Measurements from ENCODE around the gene NRXN3. TPM values are rescaled to one million over a fixed set of nuclear protein-coding genes. Genes with fewer than 3 reads are reported as not detected.

The NRXN3 gene
- total RNA-seq, 2 experiments from 2014 or later, result not detected

DNA sequence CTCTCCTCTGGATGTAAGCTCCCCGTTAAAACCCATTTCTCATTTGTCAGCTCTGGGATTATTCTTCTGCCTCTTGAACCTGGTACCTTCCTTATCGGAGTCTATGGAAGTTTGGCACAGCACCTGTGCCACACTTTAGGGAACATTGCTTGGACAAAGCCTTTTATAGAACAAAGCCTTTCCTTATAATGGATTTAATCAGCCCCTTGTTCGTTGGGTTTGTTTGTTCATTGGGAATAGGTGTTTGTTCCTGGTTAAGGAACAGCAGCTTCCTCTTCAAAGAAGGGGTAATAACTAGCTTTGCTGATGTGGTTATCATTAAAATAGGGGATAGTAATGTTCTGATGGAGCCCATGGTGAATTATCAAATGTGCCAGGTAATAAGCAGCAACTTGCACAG is 70.4 kb downstream of the NRXN3 start:
- Mint-ChIP-seq H3K9me3 (ENCODE audit: low read depth) (no peaks in the 10 kb centered on the region), H3K27me3 (no peaks in the 10 kb centered on the region), H3K27ac (no peak overlapping the region), H3K4me3 (no peak overlapping the region), H3K4me1 (no peaks in the 10 kb centered on the region), H3K36me3 (no peaks in the 10 kb centered on the region)
- CTCF ChIA-PET, result no interaction called here
- no peak for ATAC-seq
- no peak for DNase-seq

DNA sequence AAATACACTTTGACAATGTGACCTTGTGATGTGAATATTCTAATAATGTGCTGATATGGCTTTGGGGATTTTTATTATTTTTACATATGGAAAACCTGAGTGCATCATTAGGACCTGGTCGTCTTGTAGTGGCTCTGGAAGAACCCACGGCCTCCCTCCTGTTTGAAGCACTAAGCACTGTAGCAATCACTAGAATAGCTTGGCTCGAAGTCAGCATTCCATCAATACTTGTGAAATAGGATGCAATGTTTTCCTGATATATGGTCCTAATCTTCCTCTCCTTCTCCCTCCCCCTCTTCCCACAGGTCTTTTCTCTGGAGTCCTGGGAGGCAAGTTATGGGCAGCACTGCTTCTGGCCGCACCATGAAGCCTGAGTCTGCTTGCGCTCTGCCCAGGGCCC is 71.9 kb downstream of the NRXN3 start:
- H3K27ac Mint-ChIP-seq, result no peak overlapping the region
- CTCF ChIA-PET, result no interaction called here

DNA sequence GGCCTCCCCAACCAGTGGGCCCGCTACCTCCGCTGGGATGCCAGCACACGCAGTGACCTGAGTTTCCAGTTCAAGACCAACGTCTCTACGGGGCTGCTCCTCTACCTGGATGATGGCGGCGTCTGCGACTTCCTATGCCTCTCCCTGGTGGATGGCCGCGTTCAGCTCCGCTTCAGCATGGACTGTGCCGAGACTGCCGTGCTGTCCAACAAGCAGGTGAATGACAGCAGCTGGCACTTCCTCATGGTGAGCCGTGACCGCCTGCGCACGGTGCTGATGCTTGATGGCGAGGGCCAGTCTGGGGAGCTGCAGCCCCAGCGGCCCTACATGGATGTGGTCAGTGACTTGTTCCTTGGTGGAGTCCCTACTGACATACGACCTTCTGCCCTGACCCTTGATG is 73.0 kb downstream of the NRXN3 start:
- no peaks in the 10 kb centered on the region for H3K36me3 Mint-ChIP-seq

More for the DNA sequence above, 71.9 kb downstream of the NRXN3 start:
- H3K36me3 Mint-ChIP-seq, result no peaks in the 10 kb centered on the region
- H3K4me3 Mint-ChIP-seq, result no peak overlapping the region
- DNase-seq (no peak), ATAC-seq (no peak)
- H3K27me3 Mint-ChIP-seq, result no peaks in the 10 kb centered on the region
- no peaks in the 10 kb centered on the region for H3K4me1 Mint-ChIP-seq
- H3K9me3 Mint-ChIP-seq (ENCODE audit: low read depth), result no peaks in the 10 kb centered on the region

GRCh38 chr14:78245238-78245637 is 75.1 kb downstream of the NRXN3 start:
- ATAC-seq, result no peak

More for the DNA sequence above, 73.0 kb downstream of the NRXN3 start:
- CTCF ChIA-PET, result no interaction called here
- Mint-ChIP-seq H3K4me3 (no peak overlapping the region), H3K27ac (no peak overlapping the region), H3K27me3 (no peaks in the 10 kb centered on the region), H3K4me1 (no peaks in the 10 kb centered on the region), H3K9me3 (ENCODE audit: low read depth) (no peaks in the 10 kb centered on the region)
- no peak for DNase-seq
- no peak for ATAC-seq

GRCh38 chr14:78248501-78249090 is 78.4 kb downstream of the NRXN3 start:
- no peak for ATAC-seq
- H3K27ac Mint-ChIP-seq, result no peak overlapping the region
- CTCF ChIA-PET, result no interaction called here

More at GRCh38 chr14:78245238-78245637, 75.1 kb downstream of the NRXN3 start:
- H3K4me1 Mint-ChIP-seq, result no peaks in the 10 kb centered on the region
- no peak for DNase-seq
- H3K27ac Mint-ChIP-seq, result no peak overlapping the region
- CTCF ChIA-PET, result no interaction called here
- no peaks in the 10 kb centered on the region for H3K9me3 Mint-ChIP-seq (ENCODE audit: low read depth)
- H3K4me3 Mint-ChIP-seq, result no peak overlapping the region
- H3K36me3 Mint-ChIP-seq, result no peaks in the 10 kb centered on the region
- no peaks in the 10 kb centered on the region for H3K27me3 Mint-ChIP-seq

GRCh38 chr14:78251308-78251707 is 81.1 kb downstream of the NRXN3 start:
- no peak for DNase-seq
- H3K9me3 Mint-ChIP-seq (ENCODE audit: low read depth), result no peaks in the 10 kb centered on the region
- peaks cover 5% of the 10 kb centered on the region for H3K4me1 Mint-ChIP-seq
- H3K36me3 Mint-ChIP-seq, result no peaks in the 10 kb centered on the region
- H3K27ac Mint-ChIP-seq, result no peak overlapping the region
- no peaks in the 10 kb centered on the region for H3K27me3 Mint-ChIP-seq
- no peak for ATAC-seq
- H3K4me3 Mint-ChIP-seq, result no peak overlapping the region
- CTCF ChIA-PET, result no interaction called here

More at GRCh38 chr14:78248501-78249090, 78.4 kb downstream of the NRXN3 start:
- Mint-ChIP-seq H3K36me3 (no peaks in the 10 kb centered on the region), H3K4me3 (no peak overlapping the region), H3K4me1 (no peaks in the 10 kb centered on the region), H3K9me3 (ENCODE audit: low read depth) (no peaks in the 10 kb centered on the region), H3K27me3 (no peaks in the 10 kb centered on the region)
- no peak for DNase-seq

DNA sequence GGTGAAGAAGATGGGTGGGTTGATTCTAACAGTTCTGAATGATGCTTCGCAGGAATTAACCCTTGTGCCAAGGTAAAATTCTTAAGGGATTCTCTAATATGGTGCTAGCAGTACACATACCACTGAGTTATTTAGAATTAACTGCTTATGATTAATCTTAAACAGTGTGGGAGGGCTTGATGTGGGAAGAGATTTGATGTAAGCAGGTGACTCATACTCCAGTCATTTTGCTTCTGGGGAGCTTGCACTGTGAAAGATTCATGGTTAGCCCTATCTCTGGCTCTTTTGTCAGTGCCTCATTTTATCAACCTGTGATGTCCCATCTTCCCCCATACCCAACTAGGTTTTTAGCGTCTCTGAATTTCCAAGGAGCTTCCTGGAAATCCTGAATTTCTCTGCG is 83.8 kb downstream of the NRXN3 start:
- Mint-ChIP-seq H3K4me1 (peaks cover 5% of the 10 kb centered on the region), H3K36me3 (no peaks in the 10 kb centered on the region), H3K9me3 (ENCODE audit: low read depth) (no peaks in the 10 kb centered on the region), H3K4me3 (no peak overlapping the region), H3K27me3 (no peaks in the 10 kb centered on the region), H3K27ac (no peak overlapping the region)
- ATAC-seq (no peak), DNase-seq (no peak)
- CTCF ChIA-PET, result no interaction called here

GRCh38 chr14:78254911-78255461 is 84.8 kb downstream of the NRXN3 start:
- Mint-ChIP-seq H3K36me3 (no peaks in the 10 kb centered on the region), H3K4me3 (no peak overlapping the region), H3K4me1 (peaks cover 5% of the 10 kb centered on the region), H3K27ac (no peak overlapping the region), H3K27me3 (no peaks in the 10 kb centered on the region), H3K9me3 (ENCODE audit: low read depth) (no peaks in the 10 kb centered on the region)
- DNase-seq (peak; percentile 41), ATAC-seq (no peak)
- CTCF ChIA-PET, result no interaction called here

DNA sequence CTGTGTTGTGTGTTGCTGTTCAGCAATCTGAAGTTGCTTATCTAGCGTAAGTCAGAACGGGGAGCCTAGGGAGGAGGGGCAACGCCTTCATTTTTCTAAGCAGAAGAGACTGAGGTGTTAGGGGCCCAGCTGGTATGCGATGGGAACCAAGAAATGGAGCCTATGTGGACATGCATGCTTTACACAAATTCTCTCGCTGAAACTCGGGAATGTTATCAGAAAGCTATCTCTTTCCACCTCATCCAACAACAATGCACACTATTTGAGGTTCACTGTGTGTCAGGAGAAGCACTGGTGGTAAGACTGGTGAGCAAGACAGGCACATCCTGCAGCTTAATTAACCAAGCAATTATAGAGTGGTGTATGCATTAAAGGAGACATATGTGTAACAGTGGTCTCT is 89.7 kb downstream of the NRXN3 start:
- DNase-seq (no peak), ATAC-seq (no peak)
- H3K4me1 Mint-ChIP-seq, result peaks cover 5% of the 10 kb centered on the region
- H3K27ac Mint-ChIP-seq, result no peak overlapping the region
- no peak overlapping the region for H3K4me3 Mint-ChIP-seq
- H3K27me3 Mint-ChIP-seq, result no peaks in the 10 kb centered on the region
- no peaks in the 10 kb centered on the region for H3K9me3 Mint-ChIP-seq (ENCODE audit: low read depth)
- CTCF ChIA-PET, result no interaction called here
- H3K36me3 Mint-ChIP-seq, result no peaks in the 10 kb centered on the region

DNA sequence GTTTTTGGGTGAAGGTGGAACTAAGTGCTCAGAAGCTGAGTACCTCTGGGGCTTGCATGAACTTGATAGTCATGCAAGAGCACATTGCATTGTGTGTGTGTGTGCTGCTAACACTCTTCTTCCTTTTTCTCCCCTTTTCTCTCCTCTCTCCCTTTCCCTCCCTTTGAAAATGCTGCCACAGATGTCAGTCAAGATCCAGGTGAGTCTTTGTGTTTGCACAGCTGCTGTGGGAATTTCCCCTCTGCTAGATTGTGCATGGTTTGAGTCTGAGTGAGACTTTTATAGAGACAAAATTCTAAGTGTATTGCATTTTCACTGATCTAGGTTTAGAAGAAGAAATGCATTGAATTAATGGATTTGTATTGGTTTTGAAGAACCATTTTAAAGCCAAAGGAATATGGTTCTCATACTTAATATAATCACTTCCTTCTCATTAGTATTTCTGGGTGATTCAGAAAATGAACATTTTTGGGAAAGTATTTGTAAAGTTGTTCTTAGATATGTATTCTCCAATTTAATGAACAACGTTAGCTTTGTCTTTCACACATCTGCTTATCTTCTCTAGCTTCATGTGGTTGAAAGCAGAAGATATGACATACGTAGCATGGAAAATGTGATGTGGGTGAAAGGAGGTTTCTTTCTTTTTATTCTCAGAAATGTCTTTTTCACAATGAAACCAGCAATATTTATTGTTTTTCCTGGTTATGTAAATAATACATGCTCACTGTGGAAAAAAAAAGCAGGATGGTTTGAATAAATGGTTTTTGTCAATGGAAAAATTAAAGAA is 108.5 kb downstream of the NRXN3 start:
- H3K27me3 Mint-ChIP-seq, result no peaks in the 10 kb centered on the region
- H3K9me3 Mint-ChIP-seq (ENCODE audit: low read depth), result peaks cover 3% of the 10 kb centered on the region
- DNase-seq, result no peak
- H3K27ac Mint-ChIP-seq, result no peak overlapping the region
- no peaks in the 10 kb centered on the region for H3K4me1 Mint-ChIP-seq
- CTCF ChIA-PET, result no interaction called here
- H3K4me3 Mint-ChIP-seq, result no peak overlapping the region
- H3K36me3 Mint-ChIP-seq, result no peaks in the 10 kb centered on the region
- ATAC-seq, result no peak

- DNase-seq, result no peak
- H3K9me3 Mint-ChIP-seq (ENCODE audit: low read depth), result peaks cover 3% of the 10 kb centered on the region
- no peaks in the 10 kb centered on the region for H3K4me1 Mint-ChIP-seq
- no peaks in the 10 kb centered on the region for H3K27me3 Mint-ChIP-seq
- H3K4me3 Mint-ChIP-seq, result no peak overlapping the region
- CTCF ChIA-PET, result no interaction called here
- no peak overlapping the region for H3K27ac Mint-ChIP-seq
- ATAC-seq, result no peak
- H3K36me3 Mint-ChIP-seq, result no peaks in the 10 kb centered on the region
Observed at GRCh38 chr14:78282437-78282836, 112.3 kb downstream of the NRXN3 start.

DNA sequence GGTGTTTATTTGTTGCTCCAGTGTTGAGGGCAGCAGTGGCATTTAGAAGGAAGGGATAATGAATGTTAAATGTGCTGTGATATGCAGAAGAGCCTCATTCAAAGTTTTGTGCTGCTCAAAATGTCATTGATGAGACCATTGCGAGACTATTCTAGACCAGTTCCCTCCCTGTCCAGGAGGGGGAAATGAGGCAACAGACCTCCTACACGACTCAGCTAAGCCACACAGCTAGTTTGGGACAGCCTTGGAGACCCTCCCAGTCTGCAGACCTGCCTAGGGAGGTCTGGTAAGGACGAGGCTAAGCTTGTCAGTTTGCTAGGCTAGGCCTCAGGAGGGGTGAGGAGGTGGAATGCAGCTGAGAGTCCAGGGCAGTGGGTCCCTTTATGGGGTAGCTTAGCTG is 116.0 kb downstream of the NRXN3 start:
- DNase-seq (no peak), ATAC-seq (no peak)
- no peak overlapping the region for H3K4me3 Mint-ChIP-seq
- H3K4me1 Mint-ChIP-seq, result no peaks in the 10 kb centered on the region
- no peaks in the 10 kb centered on the region for H3K9me3 Mint-ChIP-seq (ENCODE audit: low read depth)
- CTCF ChIA-PET, result no interaction called here
- H3K27ac Mint-ChIP-seq, result no peak overlapping the region
- H3K36me3 Mint-ChIP-seq, result no peaks in the 10 kb centered on the region
- no peaks in the 10 kb centered on the region for H3K27me3 Mint-ChIP-seq

DNA sequence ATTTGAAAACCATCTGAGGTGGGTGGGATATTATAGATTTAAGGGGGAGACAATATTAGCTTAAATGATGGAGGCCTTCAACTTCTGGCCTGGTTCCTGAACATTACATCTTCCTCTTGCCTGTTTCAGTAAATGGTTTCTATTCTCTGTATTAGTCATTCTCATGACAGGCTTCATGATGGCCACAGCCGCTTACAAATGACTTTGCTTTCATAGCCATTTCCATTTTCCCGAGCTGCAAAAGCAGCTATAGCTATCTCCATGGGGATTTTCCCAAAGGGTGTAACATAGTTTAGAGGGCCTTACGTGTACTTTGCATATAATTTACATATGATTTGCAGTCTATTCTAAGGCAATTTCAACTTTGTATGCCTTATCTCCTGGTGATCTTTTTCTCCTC is 121.8 kb downstream of the NRXN3 start:
- Mint-ChIP-seq H3K4me3 (no peak overlapping the region), H3K9me3 (ENCODE audit: low read depth) (no peaks in the 10 kb centered on the region), H3K36me3 (no peaks in the 10 kb centered on the region), H3K27me3 (no peaks in the 10 kb centered on the region), H3K4me1 (no peaks in the 10 kb centered on the region), H3K27ac (no peak overlapping the region)
- no peak for ATAC-seq
- CTCF ChIA-PET, result no interaction called here
- DNase-seq, result no peak

DNA sequence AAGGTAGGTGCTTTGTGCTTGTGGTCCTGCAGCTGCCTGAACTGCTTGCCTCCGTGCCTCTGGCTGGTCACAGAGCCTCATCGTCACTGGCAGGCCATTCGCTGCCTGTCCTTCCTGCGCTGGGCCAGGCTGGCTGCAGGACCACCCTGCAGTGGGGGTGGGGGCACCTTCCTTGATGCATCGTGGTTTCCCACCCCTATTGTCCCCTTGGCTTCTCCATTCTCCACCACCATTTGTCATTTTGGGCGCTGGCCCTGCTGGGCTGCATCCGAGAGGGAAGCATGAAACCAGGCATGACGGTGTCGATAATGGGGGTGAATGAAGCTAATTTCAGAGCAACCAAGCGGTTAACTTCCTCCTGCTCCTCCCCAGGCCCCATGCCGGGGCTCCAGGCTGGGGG is 127.7 kb downstream of the NRXN3 start:
- DNase-seq (no peak), ATAC-seq (no peak)
- CTCF ChIA-PET, result no interaction called here
- no peaks in the 10 kb centered on the region for H3K4me1 Mint-ChIP-seq
- no peak overlapping the region for H3K27ac Mint-ChIP-seq
- H3K27me3 Mint-ChIP-seq, result no peaks in the 10 kb centered on the region
- H3K4me3 Mint-ChIP-seq, result no peak overlapping the region
- H3K9me3 Mint-ChIP-seq (ENCODE audit: low read depth), result no peaks in the 10 kb centered on the region
- H3K36me3 Mint-ChIP-seq, result no peaks in the 10 kb centered on the region

Data from activated CD8-positive, alpha-beta memory T cell treated with anti-CD3 and anti-CD28 coated beads, Interleukin-2, amount 10 ng/mL, durations not matched to agents 7 days and 5 days (primary cell).